NCI-H2227 (cell line): ENCODE results near the gene EPHB1.
"Not testable (repeated sequence)": the region's sequence is repeated elsewhere in the genome, so short reads cannot be mapped to it uniquely, and the experiment has no call there.

ENCODE experiments used
- DNase-seq: peaks from one replicate; lab custom pipeline; 2025; ENCODE audit not compliant: unreplicated experiment; lab: John Stamatoyannopoulos, UW

The EPHB1 gene

DNA sequence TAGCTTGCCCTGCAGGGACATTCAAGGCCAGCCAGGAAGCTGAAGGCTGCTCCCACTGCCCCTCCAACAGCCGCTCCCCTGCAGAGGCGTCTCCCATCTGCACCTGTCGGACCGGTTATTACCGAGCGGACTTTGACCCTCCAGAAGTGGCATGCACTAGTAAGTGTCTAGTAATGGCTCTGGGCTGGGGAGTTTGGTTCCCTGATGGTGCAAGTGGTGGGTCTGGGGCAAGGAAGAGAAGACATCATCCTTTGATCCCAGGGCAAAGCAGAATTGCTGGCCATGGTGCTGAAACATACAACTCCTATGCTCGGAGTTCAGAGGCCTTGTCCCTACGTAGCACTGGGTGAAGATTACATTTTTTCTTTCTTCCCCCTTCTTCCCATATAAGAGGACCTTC, 311.4 kb downstream of the EPHB1 start:
- peak; percentile 10 for DNase-seq

DNA sequence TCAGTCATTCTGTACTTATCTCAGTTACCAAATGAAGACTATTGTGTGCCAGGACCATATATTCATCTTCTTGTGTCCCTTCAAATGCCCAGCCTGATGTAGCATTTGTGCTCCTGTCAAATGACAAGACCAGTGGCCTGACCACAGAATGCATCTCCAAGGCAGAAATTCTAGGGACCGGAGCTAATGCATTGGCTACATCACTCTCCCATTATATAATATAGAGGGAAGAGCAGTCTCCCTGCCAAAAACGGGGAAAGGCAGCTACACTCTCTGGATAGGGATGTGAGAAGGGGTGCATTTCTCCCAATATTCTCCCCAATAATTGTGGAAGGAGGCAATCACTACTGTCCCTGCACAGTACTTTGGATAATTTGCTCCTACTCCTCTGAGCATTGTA, 312.0 kb downstream of the EPHB1 start:
- DNase-seq: no peak

DNA sequence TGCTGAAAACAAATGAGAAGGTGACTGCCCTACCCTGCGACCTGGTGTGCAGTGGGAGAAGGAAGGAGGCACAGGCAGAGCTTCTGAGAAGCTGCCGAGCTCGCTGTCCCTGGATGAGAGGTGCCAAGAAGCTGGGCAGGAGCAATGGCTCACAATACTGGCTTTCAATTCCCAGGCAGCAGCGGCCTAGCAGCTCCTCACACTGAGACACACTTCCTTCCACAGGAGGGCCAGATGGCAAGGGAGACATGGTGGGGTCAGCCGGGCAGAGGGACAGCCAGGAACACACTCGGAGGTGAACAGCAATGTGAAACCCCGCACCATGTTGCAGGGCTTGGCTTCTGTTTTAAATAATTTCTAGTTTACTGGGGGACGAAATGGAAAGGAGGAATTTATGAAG, 314.6 kb downstream of the EPHB1 start:
- DNase-seq: peak; percentile 55

DNA sequence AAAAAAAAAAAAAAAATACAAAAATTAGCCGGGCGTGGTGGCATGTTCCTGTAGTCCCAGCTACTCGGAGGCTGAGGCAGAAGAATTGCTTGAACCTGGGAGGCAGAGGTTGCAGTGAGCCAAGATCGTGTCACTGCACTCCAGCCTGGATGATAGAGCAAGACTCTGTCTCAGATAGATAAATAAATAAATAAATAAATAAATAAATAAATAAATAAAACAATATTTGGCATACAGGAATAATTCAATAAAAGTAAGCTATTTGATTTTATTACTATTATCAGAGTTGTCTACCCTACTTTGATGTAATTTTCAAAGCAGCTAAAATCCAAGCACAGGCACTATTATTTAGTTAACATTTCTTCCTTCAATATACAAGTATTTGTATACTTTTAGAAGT, 319.5 kb downstream of the EPHB1 start:
- not testable (repeated sequence) for DNase-seq

DNA sequence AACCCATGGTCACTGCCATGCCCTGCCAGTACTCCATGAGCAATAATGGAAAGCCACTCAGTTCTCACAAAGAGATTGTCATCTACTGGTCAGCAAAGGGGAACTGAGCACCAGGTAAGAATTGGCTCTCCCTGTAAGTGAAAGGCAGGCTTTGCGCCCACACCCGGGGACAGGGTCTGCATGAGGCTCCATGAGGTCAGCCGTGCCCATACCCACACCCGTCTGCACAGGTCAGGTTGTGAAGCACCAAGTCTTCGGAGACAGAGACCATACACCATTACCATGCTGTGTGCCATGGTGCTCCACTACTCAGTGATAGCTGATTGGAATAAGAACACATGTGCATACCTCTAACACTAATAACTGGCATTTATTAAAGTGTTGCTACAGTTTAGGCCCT, 322.9 kb downstream of the EPHB1 start:
- no peak for DNase-seq

DNA sequence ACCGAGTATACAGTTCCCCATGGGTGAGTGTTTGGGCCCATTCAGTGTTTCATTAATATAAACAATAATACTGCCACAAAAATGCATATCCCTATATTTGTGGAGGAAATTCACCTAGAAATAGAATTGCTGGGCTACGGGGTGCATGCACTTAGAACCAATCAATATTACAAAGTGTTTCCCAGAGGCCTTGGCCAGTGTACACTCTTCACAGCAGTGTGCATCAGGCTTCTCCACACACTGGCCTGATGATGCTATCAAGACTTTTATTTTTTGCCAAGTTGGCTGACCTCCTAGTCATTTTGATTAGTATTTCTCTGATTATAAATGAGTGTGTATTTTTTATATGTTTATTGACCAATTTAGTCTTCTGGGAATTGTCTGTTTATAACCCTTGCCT, 323.7 kb downstream of the EPHB1 start:
- no peak for DNase-seq

DNA sequence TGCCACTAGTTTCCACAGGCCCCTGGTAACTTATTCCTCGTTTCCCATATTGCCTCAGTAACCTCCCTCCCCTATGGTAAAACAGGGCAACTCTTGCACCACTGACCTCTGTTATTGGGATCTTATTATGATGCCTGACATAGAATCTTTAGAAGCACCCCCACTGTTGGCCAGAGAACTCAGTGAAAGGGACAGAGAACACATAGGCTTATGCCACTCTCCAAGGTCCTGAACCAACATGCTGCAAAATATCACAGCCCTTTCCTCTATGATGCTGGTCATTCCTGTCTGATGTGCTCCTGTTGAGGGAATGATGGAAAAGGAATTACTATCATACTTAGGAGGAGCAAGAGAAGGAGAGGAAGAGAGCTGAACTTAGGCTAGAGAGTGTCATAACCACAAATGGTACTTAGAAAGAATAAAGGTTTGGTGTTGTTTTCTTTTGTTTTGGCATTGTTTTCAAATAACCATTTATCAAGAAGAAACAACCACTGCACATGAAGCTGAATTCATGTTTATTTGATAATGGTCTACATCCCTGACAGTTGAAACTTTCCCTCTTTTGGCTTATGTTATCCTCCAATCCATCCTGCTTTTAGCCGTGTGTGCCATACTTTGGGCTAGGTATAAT, 330.2 kb downstream of the EPHB1 start:
- no peak for DNase-seq

DNA sequence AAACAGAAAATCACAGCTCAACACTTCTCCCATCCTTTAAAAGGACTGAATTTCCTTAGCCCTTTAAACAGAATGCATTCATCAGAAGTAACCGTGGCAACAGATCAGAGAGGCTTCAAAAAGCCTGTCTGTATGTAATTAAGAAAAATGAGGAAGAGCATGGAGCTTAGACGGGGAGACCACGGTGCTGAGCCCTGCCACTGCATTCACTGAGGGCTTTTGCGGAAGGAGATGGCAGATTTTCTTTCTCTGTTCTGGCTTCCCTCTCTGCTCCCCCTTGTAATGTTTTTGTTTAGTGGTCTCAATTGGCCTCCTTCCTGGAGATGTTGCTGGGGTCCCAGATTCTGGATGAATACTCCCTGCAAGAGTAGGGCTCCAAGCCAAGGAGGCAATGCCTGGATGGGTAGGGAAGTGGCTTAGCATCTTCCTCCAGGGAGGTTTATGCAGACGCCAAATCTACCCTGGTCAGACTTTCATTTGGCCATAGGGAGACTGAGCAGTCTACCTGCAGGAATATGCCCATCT, 332.9 kb downstream of the EPHB1 start:
- DNase-seq: no peak

DNA sequence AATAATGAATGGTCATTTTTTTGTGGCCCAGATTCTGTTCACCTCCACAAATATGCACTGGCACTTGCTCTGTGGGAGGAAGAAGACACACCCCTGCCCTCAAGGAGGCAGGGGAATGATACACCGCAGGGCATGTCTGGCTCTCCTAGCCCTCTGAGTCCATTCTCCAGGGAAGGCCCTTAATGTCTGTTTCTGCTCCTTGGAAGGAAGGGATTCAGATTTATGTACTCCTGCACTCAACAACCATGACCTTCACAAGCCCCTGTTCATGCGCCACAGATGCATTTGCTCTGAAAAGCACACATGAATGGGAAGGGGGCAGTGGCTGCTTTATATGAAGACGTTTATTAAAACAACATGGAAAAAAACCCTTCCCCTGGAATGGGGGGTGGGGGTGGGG, 333.8 kb downstream of the EPHB1 start:
- DNase-seq: no peak

DNA sequence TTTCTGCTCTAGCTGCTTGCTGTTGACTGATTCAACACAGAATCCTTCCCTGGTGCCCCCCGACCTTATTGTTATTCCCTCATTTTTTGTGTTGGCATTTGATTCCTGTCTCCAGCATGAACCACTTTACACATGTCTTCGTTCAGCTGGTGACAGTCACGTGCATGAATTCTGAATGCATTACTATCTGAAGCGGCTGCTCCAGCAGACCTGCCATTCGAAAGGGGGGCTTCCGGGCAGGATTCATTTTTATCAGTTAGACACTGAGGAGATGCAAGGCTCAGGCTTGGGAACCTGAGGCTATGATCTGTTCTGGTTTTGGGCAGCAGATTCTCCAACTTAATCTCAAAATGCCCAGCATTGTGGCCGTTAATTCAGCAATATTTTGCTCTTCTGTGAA, 336.2 kb downstream of the EPHB1 start:
- no peak for DNase-seq

DNA sequence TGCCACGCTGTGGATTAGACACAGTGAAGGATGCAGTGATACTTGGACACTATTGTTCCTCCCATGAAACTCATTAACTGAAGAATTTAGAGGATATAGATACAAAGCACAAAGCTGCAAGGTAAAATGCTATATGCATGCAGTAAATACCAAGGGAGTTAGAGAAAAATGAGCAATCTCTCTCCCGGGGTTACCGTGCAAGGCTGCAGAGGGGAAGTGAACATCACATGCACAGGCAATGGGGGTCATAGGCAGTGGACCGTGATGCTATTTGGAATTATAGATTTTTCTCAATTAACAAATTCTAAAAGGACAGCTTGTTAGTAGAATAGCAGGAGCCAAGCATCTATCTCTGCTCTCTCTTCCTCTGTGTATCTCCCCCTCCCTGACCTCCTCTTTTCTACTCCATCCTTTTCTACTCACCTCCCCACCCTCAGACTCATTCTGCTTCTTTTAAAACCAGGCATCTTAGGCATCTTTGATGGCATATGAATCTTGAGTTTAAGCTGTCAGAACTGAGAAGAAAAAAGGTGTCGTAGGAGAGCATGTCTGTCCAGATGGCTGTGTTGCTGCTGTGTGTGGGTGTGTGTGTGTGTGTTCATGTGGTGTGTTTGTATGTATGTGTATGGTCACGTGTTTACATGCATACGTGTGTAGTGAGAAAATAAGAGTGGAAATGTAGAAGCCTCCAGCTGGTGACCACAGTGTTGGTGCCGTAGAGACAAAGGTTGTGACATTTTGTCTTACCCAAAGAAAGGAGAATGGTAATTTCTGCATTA, 339.0 kb downstream of the EPHB1 start:
- no peak for DNase-seq

DNA sequence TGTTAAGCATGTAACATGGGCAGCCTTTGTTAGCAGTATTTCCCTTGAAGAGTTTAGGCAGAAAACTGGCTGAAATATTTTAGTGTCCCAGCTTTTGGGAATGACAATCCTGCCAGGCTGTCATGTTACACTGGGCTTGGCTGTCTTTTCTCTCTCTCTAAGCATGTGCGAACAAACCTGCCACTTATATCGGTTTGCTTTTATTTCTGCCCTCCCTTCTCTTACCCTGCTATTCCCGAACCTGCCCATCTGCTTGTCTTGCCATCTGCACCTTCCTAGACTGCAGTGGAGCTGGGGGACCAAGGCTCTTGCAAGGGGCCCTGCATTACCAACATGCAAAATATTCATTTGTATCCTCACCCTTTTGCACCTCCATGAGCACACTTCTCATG, 339.6 kb downstream of the EPHB1 start:
- no peak for DNase-seq

DNA sequence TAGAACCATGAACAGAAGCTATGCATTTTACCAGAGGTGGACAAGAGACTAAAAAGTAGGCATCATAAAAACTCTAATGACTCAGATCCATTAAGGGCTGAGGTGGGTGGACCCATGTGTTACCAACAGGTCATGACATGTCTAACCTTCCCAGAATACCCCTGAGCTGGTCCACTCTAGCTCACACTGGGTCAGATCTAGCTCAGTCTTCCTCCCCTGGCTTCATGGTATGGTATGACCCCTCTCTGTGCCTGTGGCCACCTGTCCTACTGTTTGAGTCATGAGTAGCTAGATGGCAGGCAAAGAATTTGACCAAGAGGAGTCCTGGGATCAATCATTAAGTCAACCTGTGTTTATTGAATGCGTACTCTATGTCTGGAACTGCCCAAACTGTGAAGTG, 340.4 kb downstream of the EPHB1 start:
- DNase-seq: no peak

DNA sequence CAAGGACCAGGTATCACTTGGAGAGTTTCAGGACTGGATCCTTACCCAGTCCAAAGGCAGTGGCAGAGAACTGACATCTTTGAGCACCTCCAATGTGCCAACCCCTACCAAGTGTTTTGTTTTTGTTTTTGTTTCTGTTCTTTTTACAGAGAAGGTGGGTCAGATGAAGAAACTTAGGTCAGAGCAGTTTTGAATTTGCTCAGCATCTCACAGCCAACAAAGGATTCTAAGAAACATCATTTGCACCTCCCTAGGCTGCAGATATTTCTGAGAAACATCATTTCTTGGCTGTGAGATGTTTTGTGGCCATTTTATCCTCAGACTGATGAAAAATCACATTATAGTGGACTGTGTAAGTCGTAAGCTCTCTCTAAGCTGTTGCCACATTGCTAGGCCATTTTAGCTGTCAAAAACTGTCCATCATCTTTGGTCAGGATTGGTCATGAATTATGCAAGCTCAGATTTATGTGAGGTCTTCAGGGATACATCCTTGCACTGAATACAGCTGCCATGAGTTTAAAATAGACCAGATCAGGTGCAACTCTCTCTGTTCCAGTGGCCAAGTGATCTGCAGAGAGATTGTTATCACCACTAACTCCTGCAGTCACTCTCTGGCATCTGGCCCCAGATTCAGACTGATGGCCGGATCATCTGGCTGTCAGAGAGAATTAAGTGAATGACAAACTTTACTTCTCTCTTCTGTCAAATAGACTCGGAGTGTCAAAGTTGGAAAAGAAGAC, 341.5 kb downstream of the EPHB1 start:
- DNase-seq: no peak

DNA sequence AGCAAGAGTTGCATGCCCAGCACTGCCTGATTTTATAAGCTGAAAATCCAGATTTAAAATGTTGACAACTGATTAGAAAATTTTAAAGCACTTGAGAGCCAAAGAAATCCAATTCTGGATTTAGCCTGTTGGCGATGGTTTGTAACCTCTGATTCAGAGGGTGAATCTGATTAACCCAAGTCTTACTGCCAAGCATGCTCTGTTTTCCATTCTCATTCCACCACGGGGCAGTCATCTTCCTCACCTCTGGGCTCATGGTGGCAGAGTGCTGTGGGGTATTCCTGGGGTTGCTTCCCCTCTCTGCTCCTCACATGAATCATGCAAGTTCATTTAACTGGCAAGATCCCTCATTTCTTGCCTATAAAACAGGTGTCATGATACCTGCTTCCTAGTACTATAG, 342.2 kb downstream of the EPHB1 start:
- DNase-seq: no peak

DNA sequence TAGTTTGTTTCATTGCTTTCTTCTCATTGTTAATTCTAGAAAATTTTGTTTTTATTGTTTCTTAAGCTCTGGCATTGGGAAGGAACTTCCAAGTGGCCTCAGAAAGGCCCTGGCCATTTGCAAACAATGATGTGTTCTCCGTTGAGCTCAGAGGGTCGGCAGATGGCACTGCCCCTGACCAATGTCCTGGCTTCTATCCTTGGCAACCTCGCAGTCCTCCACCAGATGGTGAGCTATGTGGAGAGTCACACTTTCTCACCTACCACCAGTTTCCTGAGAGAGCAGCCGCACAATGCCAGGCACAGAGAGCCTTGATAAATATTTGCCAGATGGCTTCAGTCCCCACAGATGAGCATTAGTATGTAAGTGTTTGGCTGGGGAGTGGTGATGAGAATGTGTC, 343.7 kb downstream of the EPHB1 start:
- DNase-seq: no peak

DNA sequence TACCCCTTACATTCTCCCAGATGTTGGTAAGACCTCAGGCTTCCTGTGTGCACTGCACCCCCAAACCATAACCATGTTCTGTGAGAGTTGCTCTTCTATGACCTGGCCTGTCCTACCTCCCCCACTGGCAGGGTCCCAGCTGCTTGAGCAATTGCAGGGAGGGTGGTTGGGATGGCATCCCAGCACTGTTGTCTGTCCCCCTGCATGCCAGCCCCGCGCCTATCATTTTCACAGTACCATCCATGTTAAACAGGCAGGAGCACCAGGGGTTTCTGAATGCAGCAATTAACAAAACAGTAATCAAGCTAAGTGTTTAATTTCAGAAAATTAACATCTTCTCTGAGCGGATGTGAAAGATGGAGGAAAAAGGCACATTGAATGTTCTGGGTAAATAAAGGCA, 345.5 kb downstream of the EPHB1 start:
- no peak for DNase-seq

DNA sequence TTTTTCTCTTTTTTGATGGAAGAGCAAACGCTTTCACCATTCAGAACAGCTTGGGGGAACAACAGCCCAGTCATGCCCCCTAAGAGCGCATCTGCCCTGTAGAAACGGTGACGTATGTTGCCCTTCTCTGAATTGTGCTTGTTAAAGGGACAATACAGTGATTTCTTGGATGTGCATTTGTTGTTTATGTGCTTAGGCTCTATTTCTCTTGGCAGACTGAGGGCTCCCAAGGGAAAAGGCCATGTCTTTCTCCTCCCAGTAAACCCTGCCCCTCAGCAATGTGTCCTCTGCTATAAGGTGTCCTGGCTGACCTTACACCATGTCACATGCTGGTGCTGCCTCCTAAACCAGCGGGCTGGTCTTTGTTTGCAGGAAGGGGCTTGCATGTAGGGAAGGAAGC, 346.1 kb downstream of the EPHB1 start:
- DNase-seq: no peak

DNA sequence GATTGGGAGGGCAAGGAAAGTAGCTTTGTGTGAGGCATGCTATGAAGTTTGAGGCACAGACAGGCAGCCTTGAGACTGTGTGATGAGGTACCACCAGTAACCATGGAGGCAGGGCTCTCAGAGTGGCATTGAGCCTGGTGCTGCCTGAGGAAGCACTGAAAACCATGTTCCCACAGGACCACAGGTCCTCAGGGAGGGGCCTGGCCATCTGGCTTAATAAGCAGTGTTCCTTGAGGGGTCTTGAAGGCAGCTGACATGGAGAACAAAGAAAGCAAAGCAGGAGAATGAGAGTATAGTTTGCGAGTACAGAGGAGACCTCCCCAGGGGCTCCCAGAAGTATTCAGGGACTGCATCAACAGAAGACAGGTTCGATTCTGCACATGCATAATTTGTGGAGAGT, 346.6 kb downstream of the EPHB1 start:
- no peak for DNase-seq

DNA sequence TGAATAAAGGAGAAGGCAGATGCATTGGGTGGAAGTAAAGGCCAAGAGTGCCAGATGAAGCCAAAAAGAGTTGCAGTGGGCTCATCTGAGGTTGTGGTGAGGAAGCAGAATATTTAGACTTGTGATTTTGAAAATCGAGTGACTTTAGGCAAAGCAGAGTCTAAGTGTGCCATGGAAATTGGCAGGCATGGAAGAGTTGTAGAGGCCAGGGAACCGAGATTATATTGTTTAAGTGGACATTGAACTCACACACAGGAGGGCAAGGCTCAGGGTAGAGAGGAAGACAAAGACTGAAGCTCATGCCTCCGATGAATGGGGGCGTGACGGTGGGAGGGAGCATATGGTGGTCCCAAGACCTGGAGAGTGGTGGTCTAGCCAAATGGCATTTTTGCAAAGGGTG, 347.5 kb downstream of the EPHB1 start:
- no peak for DNase-seq

DNA sequence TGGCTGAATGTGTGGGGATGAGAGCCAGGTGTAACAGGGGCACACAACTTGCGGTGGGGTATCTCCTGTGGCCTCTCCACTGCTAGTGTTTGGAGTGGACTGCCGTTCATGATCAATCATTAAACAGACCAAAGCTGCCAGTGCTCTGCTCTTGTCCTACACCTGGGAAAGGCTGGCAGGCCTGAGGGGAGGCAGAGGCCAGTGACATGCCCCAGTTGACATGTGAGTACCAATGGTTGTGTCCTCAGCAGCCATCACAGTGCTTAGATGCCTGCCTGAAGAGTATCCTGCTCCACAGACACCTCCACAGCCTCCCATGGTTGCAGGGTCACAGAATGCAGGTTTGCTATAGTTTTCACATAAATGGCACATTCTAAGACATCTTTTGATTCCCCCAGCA, 348.4 kb downstream of the EPHB1 start:
- DNase-seq: no peak

DNA sequence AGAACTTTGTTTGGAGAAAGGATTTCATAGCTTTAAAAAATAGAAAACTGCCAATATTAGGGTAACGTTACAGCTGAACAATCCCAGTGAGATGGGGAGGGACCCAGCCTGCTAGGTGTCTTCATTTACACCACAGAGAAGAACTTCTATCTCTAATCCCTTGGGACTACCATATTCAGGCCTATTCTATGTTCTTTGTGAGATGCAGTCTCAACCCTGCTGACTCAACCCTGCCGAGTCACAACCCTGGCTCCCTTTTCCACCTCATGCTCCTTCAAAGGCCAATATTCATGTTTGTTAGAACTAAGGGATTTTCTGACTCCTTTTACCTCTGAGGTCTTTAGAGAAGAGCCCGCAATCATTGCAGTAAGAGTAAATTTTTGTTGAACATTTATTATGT, 350.5 kb downstream of the EPHB1 start:
- no peak for DNase-seq
